OCI-LY7 (cell line): ENCODE results near the gene SLC30A3.

Experiments
- CTCF ChIP-seq: fragments of 200-600 bp; sonication (generic); conservative IDR thresholded peaks from 2 replicates; pipeline ENCODE4 v1.5.1; 2014; ENCODE audit warnings: mild to moderate bottlenecking, antibody characterized with exemption, low read length, moderate library complexity, mixed read lengths
- EZH2phosphoT487 ChIP-seq: fragments of 200-600 bp; sonication (generic); IDR thresholded peaks from 2 replicates; pipeline ENCODE4 v1.6.1; 2018; ENCODE audit warnings: low read depth, borderline replicate concordance, mild to moderate bottlenecking, mixed run types, antibody characterized with exemption, low read length, moderate library complexity, mixed read lengths

DNA sequence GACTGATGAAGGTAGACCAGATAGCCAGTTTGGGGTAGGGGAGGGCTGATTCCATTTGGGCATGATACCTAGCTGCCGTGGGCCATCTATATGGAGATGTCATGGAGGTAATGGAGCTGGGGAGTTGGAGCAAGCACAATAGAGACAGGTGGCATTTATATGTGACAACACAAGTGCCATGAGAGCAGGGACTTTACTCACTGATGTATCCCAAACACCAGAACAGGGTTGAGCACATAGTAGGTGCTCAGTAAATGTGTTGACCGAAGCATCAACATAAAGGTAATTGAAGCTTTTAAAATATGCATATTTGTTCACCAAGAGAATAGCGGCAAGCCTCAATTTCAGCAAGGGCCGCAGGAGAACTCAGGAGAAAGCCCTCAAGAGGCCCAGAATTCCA is 15.0 kb downstream of the SLC30A3 start:
- TF ChIP-seq CTCF (no peak), EZH2phosphoT487 (no peak)
